OCI-LY7 (cell line): ENCODE measurements around the gene TAOK3. TPM values are rescaled to one million over a fixed set of nuclear protein-coding genes. Genes with fewer than 3 reads are reported as not detected.

Experiments used
- BruUV-seq: library from RNA; stranded (reverse); fragments of 400-500 nt; replicated peaks from 2 replicates; lab custom pipeline; 2021; lab: Mats Ljungman, UMichigan
- CTCF ChIA-PET: fragments of 300-600 bp; sonication (Branson Sonifier 250); formaldehyde crosslinking; loops from one replicate; lab custom pipeline; 2022; ENCODE audit warnings: antibody characterized with exemption; ENCODE audit not compliant: unreplicated experiment; lab: Charles Lee
- POLR2A ChIA-PET: fragments of 300-600 bp; sonication (Branson Sonifier 250); formaldehyde crosslinking; loops from one replicate; lab custom pipeline; 2022; ENCODE audit warnings: antibody characterized with exemption; lab: Charles Lee
- DNase-seq: peaks from one replicate; pipeline ENCODE4 v3.0.0-alpha.2; 2015; ENCODE audit warnings: low spot score
- H2AFZ ChIP-seq: fragments of 200-600 bp; sonication (generic), shearing (Covaris generic); 2 replicates; pipeline ENCODE4 v1.6.1; 2014; ENCODE audit warnings: mild to moderate bottlenecking, antibody characterized with exemption, low read length, moderate library complexity
- H3K27ac ChIP-seq: fragments of 200-600 bp; sonication (generic); 2 replicates; pipeline ENCODE4 v1.5.1; 2014; ENCODE audit warnings: mixed run types, low read depth, mild to moderate bottlenecking, moderate library complexity, low read length, inconsistent platforms; ENCODE audit not compliant: poor library complexity, severe bottlenecking
- H3K36me3 ChIP-seq: fragments of 200-600 bp; sonication (generic); 2 replicates; pipeline ENCODE4 v1.6.1; 2014; ENCODE audit warnings: mild to moderate bottlenecking, antibody characterized with exemption, low read length, moderate library complexity, mixed read lengths; ENCODE audit not compliant: insufficient read depth
- H3K4me1 ChIP-seq: fragments of 200-600 bp; sonication (generic); 2 replicates; pipeline ENCODE4 v1.5.1; 2014; ENCODE audit warnings: mild to moderate bottlenecking, low read length; ENCODE audit not compliant: insufficient read depth, poor library complexity, severe bottlenecking
- H3K4me2 ChIP-seq: fragments of 200-600 bp; sonication (generic); 2 replicates; pipeline ENCODE4 v1.6.1; 2014; ENCODE audit warnings: mild to moderate bottlenecking, low read length
- H3K4me3 ChIP-seq: fragments of 200-600 bp; sonication (generic); 2 replicates; pipeline ENCODE4 v1.5.1; 2014; ENCODE audit warnings: mild to moderate bottlenecking, low read depth, low read length; ENCODE audit not compliant: poor library complexity, severe bottlenecking
- H3K79me2 ChIP-seq: fragments of 200-600 bp; sonication (generic); 2 replicates; pipeline ENCODE4 v1.6.1; 2016; ENCODE audit warnings: low read depth, mild to moderate bottlenecking, low read length, moderate library complexity, mixed read lengths; ENCODE audit not compliant: insufficient read depth
- H3K9me2 ChIP-seq: fragments of 200-600 bp; sonication (generic); 2 replicates; pipeline ENCODE4 v1.6.1; 2016; ENCODE audit warnings: mild to moderate bottlenecking, low read length, mixed read lengths; ENCODE audit not compliant: insufficient read depth
- H3K9me3 ChIP-seq: fragments of 200-600 bp; sonication (generic); 2 replicates; pipeline ENCODE4 v1.6.1; 2014; ENCODE audit warnings: mild to moderate bottlenecking, mixed run types, low read length, mixed read lengths
- H4K20me1 ChIP-seq: fragments of 200-600 bp; sonication (generic); 2 replicates; pipeline ENCODE4 v1.6.1; 2014; ENCODE audit warnings: mild to moderate bottlenecking, antibody characterized with exemption, low read length, moderate library complexity, mixed read lengths; ENCODE audit not compliant: insufficient read depth
- CTCF ChIP-seq: fragments of 200-600 bp; sonication (generic); conservative IDR thresholded peaks from 2 replicates; pipeline ENCODE4 v1.5.1; 2014; ENCODE audit warnings: mild to moderate bottlenecking, antibody characterized with exemption, low read length, moderate library complexity, mixed read lengths
- EZH2phosphoT487 ChIP-seq: fragments of 200-600 bp; sonication (generic); IDR thresholded peaks from 2 replicates; pipeline ENCODE4 v1.6.1; 2018; ENCODE audit warnings: low read depth, borderline replicate concordance, mild to moderate bottlenecking, mixed run types, antibody characterized with exemption, low read length, moderate library complexity, mixed read lengths
- intact Hi-C: fragments of 100-400 bp; cut with micrococcal nuclease; formaldehyde crosslinking; loops from one replicate; pipeline ENCODE4 v1.10.0; 2022; ENCODE audit not compliant: unreplicated experiment
- total RNA-seq, 2 experiments: library from RNA; depleted of rRNA in 1 of 2; stranded (reverse); fragments of >200 nt in 1 of 2; shearing (Covaris generic) in 1 of 2; gene quantifications; 2 replicates each; pipeline ENCODE4 v1.2.3, GENCODE V29; 2014 to 2022

TAOK3 gene
- total RNA-seq, 2 experiments from 2014 or later = 30.7 to 56.0 TPM

GRCh38 chr12:118398524-118398923, 25.8 kb upstream of the TAOK3 start:
- H3K79me2 ChIP-seq = no peaks in the 10 kb centered on the region
- H3K36me3 ChIP-seq = peaks cover 92% of the 10 kb centered on the region
- H3K4me2 ChIP-seq = no peak overlapping the region
- ChIA-PET CTCF (no interaction called here), POLR2A (no interaction called here)
- DNase-seq = no peak
- no peak overlapping the region for H2AFZ ChIP-seq
- no peak overlapping the region for H3K4me3 ChIP-seq
- H3K27ac ChIP-seq = no peak overlapping the region
- TF ChIP-seq EZH2phosphoT487 (no peak), CTCF (no peak)
- no peaks in the 10 kb centered on the region for H4K20me1 ChIP-seq
- H3K9me2 ChIP-seq = no peaks in the 10 kb centered on the region
- no peaks in the 10 kb centered on the region for H3K4me1 ChIP-seq
- BruUV-seq = no TSS peak
- no peaks in the 10 kb centered on the region for H3K9me3 ChIP-seq
- intact Hi-C loops = no loop called here

GRCh38 chr12:118397708-118398440, 25.2 kb upstream of the TAOK3 start:
- H3K27ac ChIP-seq = no peak overlapping the region
- H3K9me3 ChIP-seq = no peaks in the 10 kb centered on the region
- H3K9me2 ChIP-seq = no peaks in the 10 kb centered on the region
- ChIA-PET CTCF (no interaction called here), POLR2A (no interaction called here)
- DNase-seq = no peak
- TF ChIP-seq CTCF (no peak), EZH2phosphoT487 (no peak)
- peaks cover 92% of the 10 kb centered on the region for H3K36me3 ChIP-seq
- no peak overlapping the region for H2AFZ ChIP-seq
- no peak overlapping the region for H3K4me2 ChIP-seq
- no peaks in the 10 kb centered on the region for H3K79me2 ChIP-seq
- intact Hi-C loops = no loop called here
- BruUV-seq = no TSS peak
- no peak overlapping the region for H3K4me3 ChIP-seq
- H4K20me1 ChIP-seq = no peaks in the 10 kb centered on the region
- no peaks in the 10 kb centered on the region for H3K4me1 ChIP-seq

GRCh38 chr12:118391836-118392235, 19.1 kb upstream of the TAOK3 start:
- CTCF ChIA-PET = no interaction called here
- Histone ChIP-seq H4K20me1 (no peaks in the 10 kb centered on the region), H3K27ac (no peak overlapping the region), H3K79me2 (no peaks in the 10 kb centered on the region), H3K4me3 (no peak overlapping the region), H3K36me3 (peaks cover 91% of the 10 kb centered on the region), H3K4me1 (no peaks in the 10 kb centered on the region), H3K9me2 (no peaks in the 10 kb centered on the region), H3K4me2 (no peak overlapping the region), H3K9me3 (no peaks in the 10 kb centered on the region), H2AFZ (no peak overlapping the region)
- no peak for DNase-seq
- TF ChIP-seq CTCF (no peak), EZH2phosphoT487 (no peak)
- intact Hi-C loops = no loop called here
- BruUV-seq = no TSS peak
- POLR2A ChIA-PET = no interaction called here
